Heart right ventricle (tissue), 16 donors: ENCODE results near the gene TMEM151A. TPM values are rescaled to one million over a fixed set of nuclear protein-coding genes. Genes with fewer than 3 reads are reported as not detected.

Experiments used
- ATAC-seq, 8 donors: fragments of 200-7000 bp; cut with Tn5 transposase; one replicate each; pipeline ENCODE4 v1.9.1; 2020; ENCODE audit warnings: mild to moderate bottlenecking in 8 of 8, moderate library complexity in 8 of 8, moderate number of reproducible peaks in 1 of 8
- DNase-seq, 2 donors: peaks; one replicate each; pipeline ENCODE4 v3.0.0-alpha.2; 2020
- H3K27ac ChIP-seq, 10 donors: fragments of 200-600 bp; sonication (generic) in 2 of 10; one replicate each; pipeline versions ENCODE4 v1.5.0 to v1.8.0; 2020 to 2022; ENCODE audit warnings: mild to moderate bottlenecking in 3 of 10
- H3K27me3 ChIP-seq, 7 donors: fragments of 200-600 bp; one replicate each; pipeline ENCODE4 v1.8.0; 2021 to 2022; ENCODE audit warnings: mild to moderate bottlenecking in 2 of 7
- H3K36me3 ChIP-seq, 9 donors: fragments of 200-600 bp; sonication (generic) in 1 of 9; one replicate each; pipeline versions ENCODE4 v1.5.0 to v1.8.0; 2020 to 2022; ENCODE audit warnings: mild to moderate bottlenecking in 2 of 9
- H3K4me1 ChIP-seq, 9 donors: fragments of 200-600 bp; sonication (generic) in 1 of 9; one replicate each; pipeline versions ENCODE4 v1.5.0 to v1.8.0; 2020 to 2022; ENCODE audit warnings: mild to moderate bottlenecking in 4 of 9
- H3K4me3 ChIP-seq, 10 donors: fragments of 200-600 bp; sonication (generic) in 2 of 10; one replicate each; pipeline versions ENCODE4 v1.5.0 to v1.8.0; 2020 to 2022; ENCODE audit warnings: mild to moderate bottlenecking in 7 of 10, moderate library complexity in 2 of 10
- H3K9me3 ChIP-seq, 11 donors: fragments of 200-600 bp in 10 of 11; sonication (generic) in 2 of 11; one replicate each; pipeline versions ENCODE4 v1.5.0 to v1.8.0; 2013 to 2022; ENCODE audit warnings: mild to moderate bottlenecking in 2 of 11, control low read depth in 1 of 11, moderate library complexity in 1 of 11
- WGBS, 2 donors: extraction: QIAGEN DNeasy Blood & Tissue Kit; methylation state at CpG; one replicate each; pipeline ENCODE4 v1.1.7; 2013; ENCODE audit warnings: inconsistent platforms in 1 of 2; 5-methylcytosine and 5-hydroxymethylcytosine counted together
- intact Hi-C, 10 donors: fragments of 100-400 bp; cut with DNase I; formaldehyde crosslinking; loops; one replicate each; pipeline versions ENCODE4 v1.11.1 to v1.14.2; 2022
- polyA plus RNA-seq, 2 donors: library from polyadenylated mRNA; stranded (reverse); fragments of 200-250 nt; gene quantifications; one replicate each; pipeline ENCODE4 v1.2.3, GENCODE V29; 2013
- total RNA-seq, 10 donors: library from RNA; stranded (reverse); fragmentation: NEBNext Ultra II Directional in 3 of 10; extraction: Animal tissue kit (Norgen Biotek cat#: 25700) in 3 of 10; gene quantifications; one replicate each; pipeline versions ENCODE4 v1.2.1 to v1.2.4, GENCODE V29; 2021 to 2023
- TF ChIP-seq, protein P1 (sequence below), 9 donors: fragments of 200-600 bp; sonication (generic) in 2 of 9; IDR thresholded peaks; one replicate each; pipeline versions ENCODE4 v1.5.0 to v1.8.0; 2021 to 2022; ENCODE audit warnings: antibody characterized with exemption in 9 of 9, mild to moderate bottlenecking in 5 of 9, moderate library complexity in 1 of 9
- donor health status: Arrhythmogenic right ventricular cardiomyopathy.
- donor health status: ischemic (EF 13 %, LVEDD 7.1; RV severe dilation, severe dysfunction).
- donor health status: healthy with polysubstance abuse.
- donor health status: DM: no; HTN: yes; CAD: no.
- donor health status: DM: no; HTN: no; CAD: no.
- donor health status: ischemic (EF 25% LVEDD 6.9; RV normal size, moderate dysfunction).
- donor health status: ischemic (EF 25% LVEDD 5.7; RV mildly dilated, moderate dysfunction).
- donor health status: healthy.
- donor health status: DM: yes; HTN: yes; CAD: no.
- donor health status: Ischemic cardiomyopathy.
- donor health status: ischemic (EF 35%, LVEDD 5.7; RV mildly dilated, moderate dysfunction).
- donor health status: nonischemic (EF 11% LVEDD 7.7; RV severe dilation, severe dysfunction).
- donor health status: DM: yes; HTN: yes; CAD: no.
- donor health status: PGD.
- donor health status: ischemic (EF 29% LVEDD 5.4; RV normal size, mild dysfunction).
- donor health status: nonischemic (EF 23%, LVEDD 6.1; RV moderate dilation, normal function).

TMEM151A gene
- total and polyA plus RNA-seq, 12 donors = 0.10 to 0.24 (median 0.19) TPM; not detected in 7

DNA sequence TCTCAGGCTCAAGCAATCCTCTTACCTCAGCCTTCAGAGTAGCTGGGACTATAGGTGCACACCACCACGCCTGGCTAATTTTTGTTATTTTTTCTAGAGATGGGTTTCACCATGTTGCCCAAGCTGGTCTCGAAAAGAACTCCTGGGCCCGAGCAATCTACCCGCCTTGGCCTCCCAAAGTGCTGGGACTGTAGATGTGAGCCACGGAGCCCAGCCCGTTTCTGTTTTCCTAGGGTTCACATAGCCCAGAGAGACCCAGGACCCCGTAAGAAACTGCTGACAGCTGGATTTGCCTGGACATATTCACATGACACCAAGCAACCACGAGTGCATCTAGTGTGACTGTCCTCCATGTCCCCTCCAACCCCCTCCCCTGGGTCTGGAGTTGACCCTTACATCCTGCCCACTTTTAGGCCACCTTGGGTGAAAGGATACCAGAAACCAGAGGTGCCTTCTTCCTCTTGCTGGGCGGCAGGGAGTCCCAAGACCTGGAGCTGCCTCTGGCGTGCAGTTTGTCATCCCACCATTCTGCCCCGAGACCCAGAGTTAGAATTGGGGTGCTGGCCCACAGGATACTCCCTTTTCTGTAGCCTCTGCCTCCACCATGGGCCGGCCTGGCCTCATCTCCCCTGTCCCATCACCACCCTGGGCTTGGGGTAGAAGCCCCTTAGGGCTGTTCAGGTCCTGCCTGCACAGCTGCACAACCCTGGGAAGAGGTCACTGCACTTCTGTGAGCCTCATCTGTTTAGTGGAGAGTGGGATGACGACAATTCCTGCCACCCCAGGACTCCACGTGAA is 48.2 kb downstream of the TMEM151A start:
- Histone ChIP-seq H3K9me3 (no peaks in the 10 kb centered on the region), H3K4me1 (peaks cover 15 to 43% (median 37%) of the 10 kb centered on the region in 9 donors), H3K27me3 (no peaks in the 10 kb centered on the region), H3K27ac (no peak overlapping the region), H3K36me3 (peaks cover 2 to 63% (median 31%) of the 10 kb centered on the region in 9 donors), H3K4me3 (no peak overlapping the region)
- WGBS, 2 donors = 80 to 82% methylated on average over 14 of the region's 14 CpGs
- ATAC-seq (no peak), DNase-seq (no peak)
- TF ChIP-seq, protein P1, sequence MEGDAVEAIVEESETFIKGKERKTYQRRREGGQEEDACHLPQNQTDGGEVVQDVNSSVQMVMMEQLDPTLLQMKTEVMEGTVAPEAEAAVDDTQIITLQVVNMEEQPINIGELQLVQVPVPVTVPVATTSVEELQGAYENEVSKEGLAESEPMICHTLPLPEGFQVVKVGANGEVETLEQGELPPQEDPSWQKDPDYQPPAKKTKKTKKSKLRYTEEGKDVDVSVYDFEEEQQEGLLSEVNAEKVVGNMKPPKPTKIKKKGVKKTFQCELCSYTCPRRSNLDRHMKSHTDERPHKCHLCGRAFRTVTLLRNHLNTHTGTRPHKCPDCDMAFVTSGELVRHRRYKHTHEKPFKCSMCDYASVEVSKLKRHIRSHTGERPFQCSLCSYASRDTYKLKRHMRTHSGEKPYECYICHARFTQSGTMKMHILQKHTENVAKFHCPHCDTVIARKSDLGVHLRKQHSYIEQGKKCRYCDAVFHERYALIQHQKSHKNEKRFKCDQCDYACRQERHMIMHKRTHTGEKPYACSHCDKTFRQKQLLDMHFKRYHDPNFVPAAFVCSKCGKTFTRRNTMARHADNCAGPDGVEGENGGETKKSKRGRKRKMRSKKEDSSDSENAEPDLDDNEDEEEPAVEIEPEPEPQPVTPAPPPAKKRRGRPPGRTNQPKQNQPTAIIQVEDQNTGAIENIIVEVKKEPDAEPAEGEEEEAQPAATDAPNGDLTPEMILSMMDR (IDR thresholded peaks at IDR 0.05) = no peak
- intact Hi-C loops = loop anchor here in 1 of 10 donors (5.0 kb wide), 1 partner anchor 33 kb away; no protein-coding TSS in a partner anchor

DNA sequence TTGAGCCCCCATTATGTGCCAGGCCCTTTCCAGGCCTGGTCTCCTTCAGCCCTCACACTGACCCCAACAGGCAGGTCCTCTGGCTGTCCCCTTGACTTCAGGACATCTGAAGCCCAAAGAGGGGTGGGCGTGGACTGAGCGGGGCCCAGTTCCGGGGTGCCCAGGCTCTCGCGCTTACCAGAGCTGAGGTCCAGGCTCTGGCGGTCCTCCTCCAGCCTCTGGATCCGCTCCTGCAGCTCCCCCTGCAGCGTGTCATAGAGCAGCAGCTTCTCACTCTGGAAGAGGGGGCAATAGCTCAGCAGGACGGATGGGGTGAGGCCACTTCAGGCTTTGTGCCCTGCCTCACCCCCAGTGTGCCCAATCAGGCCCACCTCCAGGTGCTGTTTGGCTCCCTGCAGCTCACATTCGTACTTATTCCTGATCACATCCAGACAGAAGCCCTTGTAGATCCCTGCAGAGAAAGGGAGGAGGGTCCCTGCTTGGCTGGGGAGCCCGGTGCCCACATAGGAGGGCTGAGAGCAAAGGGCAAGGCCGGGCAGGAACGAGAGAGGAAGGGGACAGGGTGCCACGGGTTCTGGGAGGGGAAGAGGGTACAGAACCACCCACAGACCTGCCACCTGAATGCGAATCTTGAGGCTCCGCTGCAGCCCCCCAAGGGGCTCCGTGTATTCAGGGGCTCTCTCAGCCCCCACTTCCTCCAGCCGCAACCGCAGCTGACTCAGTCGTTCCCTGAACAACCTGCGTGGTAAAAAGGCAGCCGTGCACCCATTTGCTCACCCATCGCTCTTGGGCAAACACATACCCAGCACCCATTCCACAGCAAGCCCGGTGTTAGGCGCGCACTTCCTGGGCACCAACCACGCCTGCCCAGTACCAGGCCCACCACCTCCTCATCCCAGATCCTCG is 49.2 kb downstream of the TMEM151A start:
- ATAC-seq (no peak), DNase-seq (no peak)
- Histone ChIP-seq H3K36me3 (peaks cover 2 to 63% (median 31%) of the 10 kb centered on the region in 9 donors), H3K4me1 (peaks cover 13 to 41% (median 35%) of the 10 kb centered on the region in 9 donors), H3K4me3 (no peak overlapping the region), H3K27ac (no peak overlapping the region), H3K9me3 (no peaks in the 10 kb centered on the region), H3K27me3 (no peaks in the 10 kb centered on the region)
- WGBS, 2 donors = 92 to 94% methylated on average over 28 of the region's 28 CpGs
- TF ChIP-seq, protein P1 (IDR thresholded peaks at IDR 0.05) = no peak
- intact Hi-C loops = loop anchor here in 1 of 10 donors (5.0 kb wide), 1 partner anchor 34 kb away; no protein-coding TSS in a partner anchor

DNA sequence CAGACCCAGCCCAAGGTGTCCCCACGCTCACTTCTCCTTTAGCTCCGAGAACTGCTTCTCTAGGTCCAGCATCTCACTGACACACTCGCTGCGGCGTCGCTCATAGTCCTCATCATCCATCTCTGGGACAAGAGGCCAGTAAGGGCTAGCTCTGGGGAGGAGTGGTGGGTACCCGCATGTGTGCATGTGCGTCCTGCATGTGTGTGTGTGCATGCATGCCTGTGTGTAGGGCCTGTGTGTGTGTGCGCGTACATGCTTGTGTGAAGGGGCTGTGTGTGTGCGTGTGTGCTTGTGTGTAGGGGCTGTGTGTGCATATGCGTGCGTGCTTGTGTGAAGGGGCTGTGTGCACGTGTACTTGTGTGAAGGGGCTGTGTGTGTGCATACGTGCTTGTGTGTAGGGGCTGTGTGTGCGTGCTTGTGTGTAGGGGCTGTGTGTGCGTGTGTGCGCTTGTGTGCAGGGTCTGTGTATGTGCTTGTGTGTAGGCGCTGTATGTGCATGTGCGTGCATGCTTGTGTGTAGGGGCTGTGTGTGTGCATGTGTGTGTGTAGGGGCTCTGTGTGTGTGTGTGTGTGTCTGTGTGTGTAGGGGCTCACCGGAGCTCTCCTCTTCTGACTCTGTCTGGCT is 49.9 kb downstream of the TMEM151A start:
- no peaks in the 10 kb centered on the region for H3K27me3 ChIP-seq
- H3K4me1 ChIP-seq = peaks cover 15 to 41% (median 35%) of the 10 kb centered on the region in 9 donors
- WGBS, 2 donors = 94 to 95% methylated on average over 21 of the region's 21 CpGs
- DNase-seq = no peak
- intact Hi-C loops = loop anchor here in 1 of 10 donors (5.0 kb wide), 1 partner anchor 34 kb away; no protein-coding TSS in a partner anchor
- no peak overlapping the region for H3K4me3 ChIP-seq
- H3K36me3 ChIP-seq = peaks cover 2 to 63% (median 31%) of the 10 kb centered on the region in 9 donors
- no peak for ATAC-seq
- H3K9me3 ChIP-seq = no peaks in the 10 kb centered on the region
- H3K27ac ChIP-seq = no peak overlapping the region
- TF ChIP-seq, protein P1 (IDR thresholded peaks at IDR 0.05) = no peak
